Measurements from ENCODE around the gene OR10A4.

DNA sequence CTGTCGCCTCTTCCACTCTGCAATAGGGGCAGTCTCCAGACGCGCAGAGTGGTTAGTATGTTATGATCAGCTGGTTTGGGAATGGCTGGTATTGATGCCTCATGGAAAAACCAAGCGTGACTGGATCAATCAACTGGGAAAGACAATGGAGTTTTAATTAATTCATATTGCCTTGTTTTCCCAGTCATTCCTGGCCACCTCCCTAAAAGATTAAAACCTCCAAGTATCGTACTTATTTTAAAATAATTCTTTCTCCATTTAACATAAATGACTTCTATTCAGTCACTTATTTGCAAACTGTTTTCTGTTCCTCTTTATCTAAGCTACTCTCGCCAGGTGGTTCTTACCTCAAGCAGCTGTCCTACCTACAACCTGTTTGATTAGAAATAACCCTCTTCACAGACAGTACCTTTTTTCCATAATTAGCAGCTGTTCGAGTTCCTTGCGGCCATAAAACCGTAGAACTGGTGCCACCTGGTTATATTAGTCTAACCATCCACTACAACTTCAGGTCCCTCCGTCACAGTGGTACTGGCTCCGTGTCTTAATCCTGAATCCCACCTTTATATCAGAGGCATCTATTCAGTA, 50.7 kb downstream of the OR10A4 start:
- TF ChIP-seq, protein P1, sequence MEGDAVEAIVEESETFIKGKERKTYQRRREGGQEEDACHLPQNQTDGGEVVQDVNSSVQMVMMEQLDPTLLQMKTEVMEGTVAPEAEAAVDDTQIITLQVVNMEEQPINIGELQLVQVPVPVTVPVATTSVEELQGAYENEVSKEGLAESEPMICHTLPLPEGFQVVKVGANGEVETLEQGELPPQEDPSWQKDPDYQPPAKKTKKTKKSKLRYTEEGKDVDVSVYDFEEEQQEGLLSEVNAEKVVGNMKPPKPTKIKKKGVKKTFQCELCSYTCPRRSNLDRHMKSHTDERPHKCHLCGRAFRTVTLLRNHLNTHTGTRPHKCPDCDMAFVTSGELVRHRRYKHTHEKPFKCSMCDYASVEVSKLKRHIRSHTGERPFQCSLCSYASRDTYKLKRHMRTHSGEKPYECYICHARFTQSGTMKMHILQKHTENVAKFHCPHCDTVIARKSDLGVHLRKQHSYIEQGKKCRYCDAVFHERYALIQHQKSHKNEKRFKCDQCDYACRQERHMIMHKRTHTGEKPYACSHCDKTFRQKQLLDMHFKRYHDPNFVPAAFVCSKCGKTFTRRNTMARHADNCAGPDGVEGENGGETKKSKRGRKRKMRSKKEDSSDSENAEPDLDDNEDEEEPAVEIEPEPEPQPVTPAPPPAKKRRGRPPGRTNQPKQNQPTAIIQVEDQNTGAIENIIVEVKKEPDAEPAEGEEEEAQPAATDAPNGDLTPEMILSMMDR (IDR thresholded peaks at IDR 0.05) = no peak
- TF ChIP-seq POLR2AphosphoS5 (IDR thresholded peaks at IDR 0.05) = no peak
